H9 (cell line): ENCODE results near the gene SLC24A3. TPM values are rescaled to one million over a fixed set of nuclear protein-coding genes. Genes with fewer than 3 reads are reported as not detected.

ENCODE experiments used
- DNase-seq: peaks from one replicate; pipeline ENCODE4 v3.0.0-alpha.2; 2017
- H2AFZ ChIP-seq: one replicate; pipeline ENCODE4 v1.6.1; 2013; ENCODE audit warnings: mild to moderate bottlenecking, low read length, control low read depth, moderate library complexity
- H2AK5ac ChIP-seq: 2 replicates; pipeline ENCODE4 v1.6.1; 2013; ENCODE audit warnings: low read length, control low read depth, mixed read lengths; ENCODE audit not compliant: insufficient read length
- H2BK120ac ChIP-seq: one replicate; pipeline ENCODE4 v1.6.1; 2013; ENCODE audit warnings: low read depth, mild to moderate bottlenecking, low read length, control low read depth, inconsistent platforms; ENCODE audit not compliant: poor library complexity, severe bottlenecking
- H2BK12ac ChIP-seq: 2 replicates; pipeline ENCODE4 v1.6.1; 2013; ENCODE audit warnings: low read length, control low read depth, mixed read lengths, low read depth; ENCODE audit not compliant: insufficient read length
- H2BK15ac ChIP-seq: 2 replicates; pipeline ENCODE4 v1.6.1; 2013; ENCODE audit warnings: low read depth, low read length, control low read depth
- H2BK20ac ChIP-seq: one replicate; pipeline ENCODE4 v1.6.1; 2013; ENCODE audit warnings: low read depth, mild to moderate bottlenecking, low read length, control low read depth, inconsistent platforms; ENCODE audit not compliant: poor library complexity, severe bottlenecking
- H2BK5ac ChIP-seq: 2 replicates; pipeline ENCODE4 v1.6.1; 2013; ENCODE audit warnings: low read length, control low read depth, mixed read lengths; ENCODE audit not compliant: insufficient read length
- H3K14ac ChIP-seq: 2 replicates; pipeline ENCODE4 v1.6.1; 2013; ENCODE audit warnings: low read length, control low read depth; ENCODE audit not compliant: insufficient read depth
- H3K18ac ChIP-seq: 2 replicates; pipeline ENCODE4 v1.6.1; 2013; ENCODE audit warnings: low read depth, mild to moderate bottlenecking, mixed read lengths, low read length, control low read depth; ENCODE audit not compliant: insufficient read length
- H3K23ac ChIP-seq: 2 replicates; pipeline ENCODE4 v1.6.1; 2013; ENCODE audit warnings: low read length, control low read depth, mixed read lengths, low read depth; ENCODE audit not compliant: insufficient read length
- H3K23me2 ChIP-seq: 2 replicates; pipeline ENCODE4 v1.6.1; 2013; ENCODE audit warnings: low read depth, mild to moderate bottlenecking, mixed read lengths, low read length, control low read depth; ENCODE audit not compliant: insufficient read length, poor library complexity, severe bottlenecking
- H3K27ac ChIP-seq: 2 replicates; pipeline ENCODE4 v1.5.1; 2013; ENCODE audit warnings: low read length, control low read depth, mixed read lengths, low read depth; ENCODE audit not compliant: insufficient read length
- H3K27me3 ChIP-seq: 2 replicates; pipeline ENCODE4 v1.6.1; 2013; ENCODE audit warnings: low read length, control low read depth, inconsistent platforms; ENCODE audit not compliant: insufficient read depth
- H3K4ac ChIP-seq: 2 replicates; pipeline ENCODE4 v1.6.1; 2013; ENCODE audit warnings: low read depth, mild to moderate bottlenecking, control low read depth, inconsistent platforms, low read length, moderate library complexity
- H3K4me1 ChIP-seq: 2 replicates; pipeline ENCODE4 v1.6.1; 2013; ENCODE audit warnings: low read length, control low read depth, inconsistent platforms; ENCODE audit not compliant: insufficient read depth
- H3K4me2 ChIP-seq: 2 replicates; pipeline ENCODE4 v1.6.1; 2013; ENCODE audit warnings: low read length, control low read depth, mixed read lengths; ENCODE audit not compliant: insufficient read length, insufficient read depth
- H3K56ac ChIP-seq: 2 replicates; pipeline ENCODE4 v1.6.1; 2013; ENCODE audit warnings: low read depth, mild to moderate bottlenecking, mixed read lengths, low read length, control low read depth; ENCODE audit not compliant: insufficient read length
- H3K79me1 ChIP-seq: 2 replicates; pipeline ENCODE4 v1.6.1; 2013; ENCODE audit warnings: low read depth, mild to moderate bottlenecking, moderate library complexity, low read length, control low read depth, inconsistent platforms; ENCODE audit not compliant: insufficient read depth, poor library complexity, severe bottlenecking
- H3K79me2 ChIP-seq: 2 replicates; pipeline ENCODE4 v1.6.1; 2013; ENCODE audit warnings: low read length, control low read depth, inconsistent platforms; ENCODE audit not compliant: insufficient read depth
- H3K9ac ChIP-seq: 2 replicates; pipeline ENCODE4 v1.6.1; 2013; ENCODE audit warnings: low read length, control low read depth, mixed read lengths; ENCODE audit not compliant: insufficient read length; ENCODE audit errors: extremely low read depth
- H3K9me3 ChIP-seq: one replicate; pipeline ENCODE4 v1.6.1; 2013; ENCODE audit warnings: low read depth, low read length, inconsistent platforms; ENCODE audit not compliant: control insufficient read depth
- H3T11ph ChIP-seq: one replicate; pipeline ENCODE4 v1.6.1; 2013; ENCODE audit warnings: mild to moderate bottlenecking, low read length, control low read depth, inconsistent platforms
- H4K20me1 ChIP-seq: one replicate; pipeline ENCODE4 v1.6.1; 2013; ENCODE audit not compliant: control insufficient read depth, insufficient read length, insufficient read depth
- H4K5ac ChIP-seq: 2 replicates; pipeline ENCODE4 v1.6.1; 2013; ENCODE audit warnings: low read depth, mild to moderate bottlenecking, mixed read lengths, low read length, control low read depth; ENCODE audit not compliant: insufficient read length
- H4K8ac ChIP-seq: replicated peaks from 2 replicates; pipeline ENCODE4 v1.6.1; 2013; ENCODE audit warnings: low read length, control low read depth, mixed read lengths, low read depth; ENCODE audit not compliant: insufficient read length
- H4K91ac ChIP-seq: 2 replicates; pipeline ENCODE4 v1.6.1; 2013; ENCODE audit warnings: low read depth, mild to moderate bottlenecking, moderate library complexity, mixed read lengths, low read length, control low read depth; ENCODE audit not compliant: insufficient read length
- H3K27ac Mint-ChIP-seq, 3 experiments: 2 replicates in 2 of 3; 3 replicates in 1 of 3; pipeline ENCODE4 v1.8.0; 2020 to 2021; ENCODE audit warnings: mixed read lengths in 3 of 3, mild to moderate bottlenecking in 1 of 3, moderate library complexity in 1 of 3
- H3K27me3 Mint-ChIP-seq: 2 replicates; pipeline ENCODE4 v1.8.0; 2021; ENCODE audit warnings: low read depth, mild to moderate bottlenecking, moderate library complexity, mixed read lengths
- H3K36me3 Mint-ChIP-seq, 3 experiments: 2 replicates in 2 of 3; 3 replicates in 1 of 3; pipeline ENCODE4 v1.8.0; 2020 to 2021; ENCODE audit warnings: low read depth in 3 of 3, mixed read lengths in 3 of 3; ENCODE audit not compliant: insufficient read depth in 1 of 3
- H3K4me1 Mint-ChIP-seq, 2 experiments: 2 replicates each; pipeline ENCODE4 v1.8.0; 2020; ENCODE audit warnings: mixed read lengths in 2 of 2
- H3K4me3 Mint-ChIP-seq, 2 experiments: 2 replicates in 1 of 2; 3 replicates in 1 of 2; pipeline ENCODE4 v1.8.0; 2020 to 2021; ENCODE audit warnings: mild to moderate bottlenecking in 2 of 2, mixed read lengths in 2 of 2, moderate library complexity in 1 of 2
- H3K9me3 Mint-ChIP-seq, 2 experiments: 2 replicates in 1 of 2; 3 replicates in 1 of 2; pipeline ENCODE4 v1.8.0; 2020; ENCODE audit warnings: mild to moderate bottlenecking in 2 of 2, mixed read lengths in 2 of 2, moderate library complexity in 1 of 2
- CTCF ChIP-seq: fragments of 200-600 bp; sonication (generic); conservative IDR thresholded peaks from 3 replicates; pipeline ENCODE4 v1.8.0; 2021; ENCODE audit warnings: antibody characterized with exemption, mild to moderate bottlenecking
- WGBS: extraction: QIAGEN DNeasy Blood & Tissue Kit; methylation state at CpG from one replicate; pipeline ENCODE4 v1.1.7; 2013; ENCODE audit warnings: missing lambda C conversion rate, low lambda C conversion rate, mixed read lengths; ENCODE audit not compliant: insufficient read length; ENCODE audit errors: extremely low coverage; 5-methylcytosine and 5-hydroxymethylcytosine counted together
- total RNA-seq: library from RNA; stranded (reverse); gene quantifications from 2 replicates; pipeline ENCODE4 v1.2.1, GENCODE V29; 2021

The SLC24A3 gene
- total RNA-seq, 1 experiment from 2014 or later = 0.83 TPM

DNA sequence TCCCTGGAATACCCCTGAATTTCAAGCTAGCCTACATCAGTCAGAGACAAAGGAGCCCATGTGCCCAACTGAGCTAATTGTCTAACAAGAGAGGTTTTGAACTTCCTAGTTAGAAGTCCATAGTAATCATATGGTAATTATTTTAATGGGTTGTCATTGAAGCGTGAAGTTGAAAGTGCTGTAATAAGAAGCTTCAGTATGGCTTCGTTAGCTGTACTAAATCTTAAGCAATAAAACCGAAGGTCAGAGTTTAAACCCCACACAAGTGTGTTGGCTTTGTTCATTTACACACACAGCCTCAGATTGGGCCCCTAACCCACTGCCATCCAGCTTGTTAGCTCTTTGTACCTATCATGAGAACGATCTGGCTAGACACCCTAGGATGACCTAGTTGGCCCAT is 350.0 kb downstream of the SLC24A3 start:
- H3K79me1 ChIP-seq = no peaks in the 10 kb centered on the region
- no peak overlapping the region for H4K91ac ChIP-seq
- no peaks in the 10 kb centered on the region for H3K23me2 ChIP-seq
- no peak overlapping the region for H2BK20ac ChIP-seq
- no peak overlapping the region for H3K14ac ChIP-seq
- H3K9ac ChIP-seq = no peak overlapping the region
- no peak overlapping the region for H2AK5ac ChIP-seq
- H4K8ac ChIP-seq = no peak overlapping the region
- no peak overlapping the region for H2BK12ac ChIP-seq
- H3K4me2 ChIP-seq = no peak overlapping the region
- H3K27ac ChIP-seq = no peak overlapping the region
- Mint-ChIP-seq H3K9me3 (no peaks in the 10 kb centered on the region; a peak in 1 of 5 replicates), H3K36me3 (no peaks in the 10 kb centered on the region; a peak in 2 of 7 replicates), H3K4me1 (peaks cover 0 to 5% of the 10 kb centered on the region in 2 experiments; a peak in 1 of 4 replicates), H3K27me3 (peaks cover 3% of the 10 kb centered on the region; the same call in 1 of the 2 replicates), H3K27ac (no peak overlapping the region), H3K4me3 (no peak overlapping the region)
- no peak overlapping the region for H3K4ac ChIP-seq
- H3K18ac ChIP-seq = no peak overlapping the region
- no peaks in the 10 kb centered on the region for H3K27me3 ChIP-seq
- no peaks in the 10 kb centered on the region for H3K9me3 ChIP-seq
- H2BK120ac ChIP-seq = no peak overlapping the region
- H3K4me1 ChIP-seq = no peaks in the 10 kb centered on the region
- no peak for TF ChIP-seq CTCF
- H2AFZ ChIP-seq = no peak overlapping the region
- H4K5ac ChIP-seq = no peak overlapping the region
- H4K20me1 ChIP-seq = no peaks in the 10 kb centered on the region
- H2BK5ac ChIP-seq = no peak overlapping the region
- no peak overlapping the region for H3K56ac ChIP-seq
- no peak for DNase-seq
- H3T11ph ChIP-seq = no peak overlapping the region
- WGBS = no CpG with 5 or more reads among the region's 4 CpGs
- no peaks in the 10 kb centered on the region for H3K79me2 ChIP-seq
- H3K23ac ChIP-seq = no peak overlapping the region
- no peak overlapping the region for H2BK15ac ChIP-seq
